OCI-LY3 (cell line): ENCODE results near the gene DMGDH.

ENCODE experiments used
- EZH2phosphoT487 ChIP-seq: fragments of 200-600 bp; shearing (Covaris generic); IDR thresholded peaks from 2 replicates; pipeline ENCODE4 v1.6.1; 2018; ENCODE audit warnings: antibody characterized with exemption, mixed run types, low read depth
- TF ChIP-seq, protein P1 (sequence below): fragments of 200-600, 300-600 bp; sonication (generic); IDR thresholded peaks from 2 replicates; pipeline ENCODE4 v1.5.1; 2014; ENCODE audit warnings: antibody characterized with exemption, low read length, low read depth

- TF ChIP-seq, protein P1, sequence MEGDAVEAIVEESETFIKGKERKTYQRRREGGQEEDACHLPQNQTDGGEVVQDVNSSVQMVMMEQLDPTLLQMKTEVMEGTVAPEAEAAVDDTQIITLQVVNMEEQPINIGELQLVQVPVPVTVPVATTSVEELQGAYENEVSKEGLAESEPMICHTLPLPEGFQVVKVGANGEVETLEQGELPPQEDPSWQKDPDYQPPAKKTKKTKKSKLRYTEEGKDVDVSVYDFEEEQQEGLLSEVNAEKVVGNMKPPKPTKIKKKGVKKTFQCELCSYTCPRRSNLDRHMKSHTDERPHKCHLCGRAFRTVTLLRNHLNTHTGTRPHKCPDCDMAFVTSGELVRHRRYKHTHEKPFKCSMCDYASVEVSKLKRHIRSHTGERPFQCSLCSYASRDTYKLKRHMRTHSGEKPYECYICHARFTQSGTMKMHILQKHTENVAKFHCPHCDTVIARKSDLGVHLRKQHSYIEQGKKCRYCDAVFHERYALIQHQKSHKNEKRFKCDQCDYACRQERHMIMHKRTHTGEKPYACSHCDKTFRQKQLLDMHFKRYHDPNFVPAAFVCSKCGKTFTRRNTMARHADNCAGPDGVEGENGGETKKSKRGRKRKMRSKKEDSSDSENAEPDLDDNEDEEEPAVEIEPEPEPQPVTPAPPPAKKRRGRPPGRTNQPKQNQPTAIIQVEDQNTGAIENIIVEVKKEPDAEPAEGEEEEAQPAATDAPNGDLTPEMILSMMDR, result no peak
- no peak for TF ChIP-seq EZH2phosphoT487
These were observed 107.7 kb downstream of the DMGDH start for GRCh38 chr5:78961743-78962142.
